ENCODE data around the gene RET.

The RET gene

GRCh38 chr10:43132867-43133787, 56.3 kb downstream of the RET start:
- no peak for DNase-seq (ENCODE audit: low read depth)
- no peak overlapping the region for H3K4me3 ChIP-seq (ENCODE audit: low read depth, low read length)
- no peak for TF ChIP-seq MYC (IDR thresholded peaks at IDR 0.05; ENCODE audit: low read depth, low read length)
- TF ChIP-seq MAX (IDR thresholded peaks at IDR 0.05; ENCODE audit: low read depth, low read length), result no peak
- TF ChIP-seq CTCF (IDR thresholded peaks at IDR 0.05; ENCODE audit: low read depth, low read length), result no peak
- no peak for TF ChIP-seq POLR2A (IDR thresholded peaks at IDR 0.05; ENCODE audit: extremely low read depth, insufficient read length)

GRCh38 chr10:43134126-43134905, 57.4 kb downstream of the RET start:
- TF ChIP-seq MYC (IDR thresholded peaks at IDR 0.05; ENCODE audit: low read depth, low read length), result no peak
- no peak for TF ChIP-seq CTCF (IDR thresholded peaks at IDR 0.05; ENCODE audit: low read depth, low read length)
- TF ChIP-seq POLR2A (IDR thresholded peaks at IDR 0.05; ENCODE audit: extremely low read depth, insufficient read length), result no peak
- no peak for TF ChIP-seq MAX (IDR thresholded peaks at IDR 0.05; ENCODE audit: low read depth, low read length)
- H3K4me3 ChIP-seq (ENCODE audit: low read depth, low read length), result no peak overlapping the region
- no peak for DNase-seq (ENCODE audit: low read depth)

GRCh38 chr10:43135064-43135463, 58.2 kb downstream of the RET start:
- DNase-seq (ENCODE audit: low read depth), result no peak
- no peak overlapping the region for H3K4me3 ChIP-seq (ENCODE audit: low read depth, low read length)
- no peak for TF ChIP-seq POLR2A (IDR thresholded peaks at IDR 0.05; ENCODE audit: extremely low read depth, insufficient read length)
- no peak for TF ChIP-seq MAX (IDR thresholded peaks at IDR 0.05; ENCODE audit: low read depth, low read length)
- no peak for TF ChIP-seq CTCF (IDR thresholded peaks at IDR 0.05; ENCODE audit: low read depth, low read length)
- no peak for TF ChIP-seq MYC (IDR thresholded peaks at IDR 0.05; ENCODE audit: low read depth, low read length)

- TF ChIP-seq CTCF (IDR thresholded peaks at IDR 0.05; ENCODE audit: low read depth, low read length) (no peak), MAX (IDR thresholded peaks at IDR 0.05; ENCODE audit: low read depth, low read length) (no peak)
- no peak overlapping the region for H3K4me3 ChIP-seq (ENCODE audit: low read depth, low read length)
These were observed 58.8 kb downstream of the RET start for GRCh38 chr10:43135656-43136055.

GRCh38 chr10:43136432-43136831, 59.6 kb downstream of the RET start:
- H3K4me3 ChIP-seq (ENCODE audit: low read depth, low read length), result no peak overlapping the region
- TF ChIP-seq CTCF (IDR thresholded peaks at IDR 0.05; ENCODE audit: low read depth, low read length) (no peak), MYC (IDR thresholded peaks at IDR 0.05; ENCODE audit: low read depth, low read length) (no peak)
- no peak for DNase-seq (ENCODE audit: low read depth)

More at GRCh38 chr10:43135656-43136055, 58.8 kb downstream of the RET start:
- no peak for DNase-seq (ENCODE audit: low read depth)

All from NB4 (cell line).